ENCODE measurements around the gene NSRP1.
A peak's percentile ranks its signal among the peaks of the same experiment; 100 is the strongest.
"Not testable (repeated sequence)": the region's sequence is repeated elsewhere in the genome, so short reads cannot be mapped to it uniquely, and the experiment has no call there.

NSRP1 gene

GRCh38 chr17:30124273-30124796, 7.7 kb downstream of the NSRP1 start:
- DNase-seq: no peak

GRCh38 chr17:30130121-30130520, 13.5 kb downstream of the NSRP1 start:
- DNase-seq: no peak

DNA sequence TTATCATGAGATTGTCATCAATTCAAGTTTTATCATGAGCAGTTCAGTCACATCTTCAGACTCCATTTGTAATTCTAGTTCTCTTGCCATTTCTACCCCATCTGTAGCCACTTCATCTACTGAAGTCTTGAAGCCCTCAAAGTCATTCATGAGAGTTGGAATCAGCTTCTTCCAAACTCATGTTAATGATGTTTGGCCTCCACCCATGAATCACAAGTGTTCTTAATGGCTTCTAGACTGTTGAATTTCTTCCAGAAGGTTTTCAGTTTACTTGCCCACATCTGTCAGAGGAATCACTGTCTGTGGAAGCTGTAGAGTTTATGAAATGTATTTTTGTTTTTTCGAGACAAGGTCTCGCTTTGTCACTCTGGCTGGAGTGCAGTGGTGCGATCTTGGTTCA, 16.0 kb downstream of the NSRP1 start:
- DNase-seq: no peak

DNA sequence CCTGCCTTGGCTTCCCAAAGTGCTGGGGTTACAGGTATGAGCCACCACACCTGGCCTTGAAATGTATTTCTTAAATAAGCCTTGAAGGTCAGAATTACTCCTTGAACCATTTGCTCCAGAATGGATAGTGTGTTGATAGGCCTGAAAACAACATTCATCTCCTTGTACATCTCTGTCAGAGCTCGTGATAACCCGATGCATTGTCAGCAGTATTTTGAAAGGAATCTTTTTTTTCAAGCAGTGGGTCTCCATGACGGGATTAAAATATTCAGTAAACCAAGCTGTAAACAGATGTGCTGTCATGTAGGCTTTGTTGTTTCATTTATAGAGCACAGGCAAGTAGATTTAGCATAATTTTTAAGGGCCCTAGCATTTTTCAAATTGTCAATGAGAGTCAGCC, 16.6 kb downstream of the NSRP1 start:
- DNase-seq: no peak

- DNase-seq: no peak
Measured at GRCh38 chr17:30134551-30134950, 17.9 kb downstream of the NSRP1 start.

DNA sequence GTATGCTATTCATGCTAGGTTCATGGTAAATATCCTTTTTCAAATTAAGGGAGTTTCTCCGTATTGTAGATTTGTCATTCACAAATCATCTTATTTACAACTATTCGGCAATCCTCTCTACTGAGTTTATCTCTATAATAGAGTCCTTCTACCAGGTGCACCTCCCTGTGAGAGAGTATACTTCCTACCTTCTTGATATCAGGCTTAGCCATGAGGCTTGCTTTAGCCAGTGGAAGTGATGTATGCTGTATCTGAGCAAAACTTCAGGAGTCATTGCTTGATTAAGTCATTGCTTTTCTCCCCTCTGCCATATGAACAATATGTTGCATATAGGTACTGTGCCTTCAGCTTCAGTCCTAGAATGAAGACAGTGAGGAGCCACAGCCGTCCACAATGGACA, 20.5 kb downstream of the NSRP1 start:
- no peak for DNase-seq

DNA sequence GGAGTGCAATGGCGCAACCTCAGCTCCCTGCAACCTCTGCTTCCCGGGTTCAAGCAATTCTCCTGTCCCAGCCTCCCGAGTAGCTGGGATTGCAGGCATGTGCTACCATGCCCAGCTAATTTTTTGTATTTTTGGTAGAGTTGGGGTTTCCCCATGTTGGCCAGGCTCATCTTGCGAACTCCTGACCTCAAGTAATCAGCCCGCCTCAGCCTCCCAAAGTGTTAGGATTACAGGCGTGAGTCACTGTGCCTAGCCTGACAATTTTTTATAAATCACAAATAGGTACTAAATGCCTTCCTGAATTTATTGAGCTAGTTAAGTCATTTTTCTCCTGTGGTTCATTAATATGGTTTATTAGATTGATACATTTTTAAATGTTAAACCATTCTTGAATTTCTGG, 31.2 kb downstream of the NSRP1 start:
- not testable (repeated sequence) for DNase-seq

- DNase-seq: no peak
Measured at GRCh38 chr17:30148376-30148775, 31.8 kb downstream of the NSRP1 start.

DNA sequence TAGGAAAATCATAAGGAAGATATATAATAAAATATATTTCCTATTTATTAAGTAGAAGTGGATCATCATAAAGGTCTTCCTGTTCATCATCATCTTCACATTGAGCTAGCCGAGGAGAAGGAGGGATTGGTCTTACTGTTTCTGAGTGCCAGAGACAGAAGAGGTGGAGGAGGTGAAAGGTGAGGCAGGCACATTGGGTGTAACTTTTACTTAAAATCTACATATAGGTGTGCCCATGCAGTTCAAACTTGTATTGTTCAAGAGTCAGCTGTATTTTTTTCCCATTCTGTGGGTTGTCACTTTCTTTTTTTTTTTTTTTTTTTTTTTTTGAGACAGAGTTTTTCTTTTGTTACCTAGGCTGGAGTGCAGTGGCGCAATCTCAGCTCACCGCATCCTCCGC, 34.9 kb downstream of the NSRP1 start:
- no peak for DNase-seq

- DNase-seq: no peak
Measured at GRCh38 chr17:30153463-30153862, 36.8 kb downstream of the NSRP1 start.

GRCh38 chr17:30155389-30155788, 38.8 kb downstream of the NSRP1 start:
- DNase-seq: no peak

DNA sequence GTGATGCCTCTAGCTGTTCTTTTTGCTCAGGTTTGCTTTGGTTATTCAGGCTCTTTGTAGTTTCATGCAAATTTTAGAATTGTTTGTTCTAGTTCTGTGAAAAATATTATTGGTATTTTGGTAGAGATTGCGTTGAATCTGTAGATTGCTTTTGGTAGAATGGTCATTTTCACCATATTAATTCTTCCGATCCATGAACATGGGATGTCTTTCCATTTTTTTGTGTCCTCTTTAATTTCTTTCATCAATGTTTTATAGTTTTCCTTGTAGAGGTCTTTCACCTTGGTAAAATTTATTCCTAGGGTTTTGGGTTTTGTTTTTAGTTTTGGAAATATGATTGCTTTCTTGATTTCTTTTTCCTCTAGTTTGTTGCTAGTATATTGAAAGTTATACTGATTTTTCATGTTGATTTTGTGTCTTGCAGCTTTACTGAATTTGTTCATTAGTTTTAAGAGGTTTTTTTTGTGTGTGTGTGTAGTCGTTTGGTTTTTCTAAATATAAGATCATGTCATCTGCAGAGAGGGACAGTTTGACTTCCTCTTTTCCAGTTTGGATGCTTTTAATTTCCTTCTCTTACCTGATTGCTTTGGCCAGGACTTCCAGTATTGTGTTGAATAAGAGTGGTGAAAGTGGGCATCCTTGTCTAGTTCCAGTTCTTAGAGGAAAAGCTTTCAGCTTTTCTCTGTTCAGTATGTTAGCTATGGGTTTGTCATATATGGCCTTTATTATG, 42.4 kb downstream of the NSRP1 start:
- DNase-seq: no peak

- no peak for DNase-seq
Measured at GRCh38 chr17:30160419-30161172, 44.0 kb downstream of the NSRP1 start.

DNA sequence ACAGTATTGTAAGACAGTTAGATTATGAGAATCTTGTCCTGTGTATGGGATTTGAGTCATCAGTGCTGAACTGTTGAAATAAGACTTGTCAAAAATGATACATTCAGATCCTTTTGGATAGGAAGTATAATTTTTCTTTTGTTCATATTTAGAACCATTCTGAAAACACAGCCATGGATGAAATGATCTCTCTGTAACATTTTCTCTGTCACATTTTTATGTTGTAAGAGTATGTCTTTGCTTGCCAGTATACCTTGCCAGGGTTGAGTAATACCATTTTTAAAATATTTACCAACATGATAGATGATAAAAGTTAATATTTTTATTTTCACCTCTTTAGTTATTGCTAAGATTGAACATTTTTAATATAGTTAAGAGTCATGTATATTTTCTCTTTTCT, 45.0 kb downstream of the NSRP1 start:
- DNase-seq: no peak

DNA sequence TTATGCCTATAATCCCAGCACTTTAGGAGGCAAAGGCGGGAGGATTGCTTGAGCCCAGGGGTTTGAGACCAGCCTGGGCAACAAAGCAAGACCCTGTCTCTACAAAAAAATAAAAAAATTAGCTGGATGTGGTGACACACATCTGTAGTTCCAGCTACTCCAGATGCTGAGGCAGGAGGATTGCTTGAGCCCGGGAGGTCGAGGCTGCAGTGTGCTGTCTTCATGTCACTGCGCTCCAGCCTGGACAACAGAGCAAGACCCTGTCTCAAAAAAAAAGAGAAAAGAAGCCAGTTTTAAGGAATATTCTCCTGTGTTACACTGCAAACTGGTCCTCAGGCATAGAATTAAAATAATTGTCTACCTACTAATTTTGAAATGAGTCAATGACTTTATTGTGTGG, 47.9 kb downstream of the NSRP1 start:
- no peak for DNase-seq

DNA sequence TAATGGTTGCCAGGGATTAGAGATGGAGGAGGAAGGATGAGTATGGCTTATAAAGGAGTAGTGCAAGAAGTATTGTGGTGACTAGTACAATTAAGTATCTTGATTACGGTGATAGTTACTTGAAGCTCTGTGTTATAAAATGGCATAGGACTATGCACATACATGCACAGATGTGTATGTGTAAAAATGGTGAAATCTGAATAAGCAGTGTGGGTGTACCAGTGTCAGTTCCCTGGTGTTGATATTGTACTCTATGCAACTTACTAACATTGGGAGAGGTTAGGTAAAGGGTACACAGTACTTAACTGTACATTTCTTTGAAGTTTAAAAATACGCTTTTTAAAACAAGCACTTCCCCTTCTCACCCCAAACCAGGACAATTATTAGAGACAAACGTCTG, 48.5 kb downstream of the NSRP1 start:
- DNase-seq: no peak

GRCh38 chr17:30165960-30166359, 49.3 kb downstream of the NSRP1 start:
- DNase-seq: no peak

DNA sequence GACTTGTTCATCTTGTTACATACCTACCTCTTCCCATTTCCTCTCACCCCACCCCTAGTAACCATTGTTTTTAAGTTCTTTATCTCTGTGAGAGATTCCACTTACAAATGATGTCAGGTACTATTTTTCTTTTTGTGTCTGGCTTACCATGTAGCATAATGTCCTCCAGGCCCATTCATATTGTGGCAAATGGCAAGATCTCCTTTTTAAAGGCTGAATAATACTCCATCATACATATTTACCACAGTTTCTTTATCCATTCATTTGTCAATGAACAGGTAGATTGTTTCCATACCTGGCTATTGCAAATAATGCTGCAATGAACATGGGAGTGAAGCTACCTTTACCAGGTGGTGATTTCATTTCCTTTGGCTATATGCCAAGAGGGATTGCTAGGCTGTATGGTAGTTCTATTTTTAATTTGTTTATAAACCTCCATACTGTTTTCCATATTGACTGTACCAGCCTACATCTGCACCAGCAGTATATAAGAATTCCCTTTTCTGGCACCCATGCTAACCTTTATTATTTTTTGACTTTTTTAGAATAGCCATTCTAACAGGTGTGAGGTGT, 53.9 kb downstream of the NSRP1 start:
- DNase-seq: peak; percentile 44

DNA sequence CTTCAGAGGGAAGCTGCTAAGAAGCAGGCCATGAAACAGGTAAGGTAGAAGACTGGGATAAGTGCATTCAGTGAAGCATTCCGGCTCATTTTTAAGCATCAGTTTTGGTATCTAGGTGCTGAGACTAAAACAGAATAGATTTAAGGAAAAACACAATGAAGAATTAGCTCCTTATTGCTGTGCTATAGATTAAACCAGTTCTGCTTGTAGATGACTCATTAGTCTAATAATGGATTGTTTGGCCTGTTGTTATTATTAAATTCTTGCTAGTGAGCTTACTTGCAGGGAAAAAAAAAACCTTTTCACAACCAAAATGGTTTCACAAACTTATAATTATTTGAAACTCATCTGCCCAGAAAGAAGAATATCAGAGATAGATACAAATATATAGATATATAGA, 55.9 kb downstream of the NSRP1 start:
- DNase-seq: no peak

GRCh38 chr17:30173649-30174048, 57.0 kb downstream of the NSRP1 start:
- DNase-seq: no peak

GRCh38 chr17:30174556-30174955, 57.9 kb downstream of the NSRP1 start:
- no peak for DNase-seq

- DNase-seq: no peak
Measured at GRCh38 chr17:30176855-30177254, 60.2 kb downstream of the NSRP1 start.

DNA sequence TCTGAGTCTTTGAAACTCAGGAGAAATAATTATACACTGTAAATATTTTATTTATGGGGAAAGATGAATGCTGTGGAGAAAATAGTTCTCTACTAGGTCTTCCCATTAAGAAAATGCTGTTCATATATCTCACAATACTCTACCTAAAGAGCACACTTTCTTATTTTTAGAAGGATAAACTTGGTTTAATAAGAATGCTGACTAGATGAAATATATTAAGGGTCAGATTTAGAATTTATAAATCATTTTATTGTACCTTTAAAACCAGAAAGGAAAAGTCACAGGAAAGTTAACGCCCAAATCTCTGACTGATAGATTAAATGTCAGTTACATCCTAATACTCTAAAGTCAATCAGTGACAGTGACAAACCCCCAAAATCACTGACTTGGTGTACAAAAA, 70.1 kb downstream of the NSRP1 start:
- DNase-seq: no peak

- DNase-seq: no peak
Measured at GRCh38 chr17:30187573-30187972, 71.0 kb downstream of the NSRP1 start.

All from NCI-H2171 treated with DMSO at 0.1 percent for 48 hours (cell line).